NOMO-1 (cell line): ENCODE measurements around the gene BTBD9.

ENCODE experiments used
- DNase-seq, 2 experiments: peaks; one replicate each; lab custom pipeline; 2025; ENCODE audit not compliant: unreplicated experiment in 2 of 2; lab: John Stamatoyannopoulos, UW

Gene BTBD9

GRCh38 chr6:38487423-38487822 is 152.3 kb downstream of the BTBD9 start:
- no peak for DNase-seq

DNA sequence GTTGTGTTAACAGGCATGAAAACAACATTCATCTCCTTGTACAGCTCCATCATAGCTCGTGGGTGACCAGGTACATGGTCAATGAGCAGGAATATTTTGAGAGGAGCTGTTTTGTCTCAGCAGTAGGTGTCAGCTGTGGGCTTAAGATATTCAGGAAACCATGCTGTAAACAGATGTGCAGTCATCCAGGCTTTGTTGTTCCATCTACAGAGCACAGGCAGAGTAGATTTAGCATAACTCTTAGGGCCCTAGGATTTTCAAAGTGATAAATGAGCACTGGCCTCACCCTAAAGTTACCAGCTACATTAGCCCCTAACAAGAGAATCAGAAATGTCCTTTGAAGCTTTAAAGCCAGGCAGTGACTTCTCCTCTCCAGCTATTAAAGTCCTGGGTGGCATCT is 154.2 kb downstream of the BTBD9 start:
- no peak for DNase-seq

- no peak for DNase-seq
These were observed 155.1 kb downstream of the BTBD9 start for GRCh38 chr6:38484656-38485055.

GRCh38 chr6:38483526-38483925 is 156.2 kb downstream of the BTBD9 start:
- DNase-seq = peak; percentile 83 to 88

- DNase-seq = no peak
These were observed 157.3 kb downstream of the BTBD9 start for GRCh38 chr6:38482466-38482865.

DNA sequence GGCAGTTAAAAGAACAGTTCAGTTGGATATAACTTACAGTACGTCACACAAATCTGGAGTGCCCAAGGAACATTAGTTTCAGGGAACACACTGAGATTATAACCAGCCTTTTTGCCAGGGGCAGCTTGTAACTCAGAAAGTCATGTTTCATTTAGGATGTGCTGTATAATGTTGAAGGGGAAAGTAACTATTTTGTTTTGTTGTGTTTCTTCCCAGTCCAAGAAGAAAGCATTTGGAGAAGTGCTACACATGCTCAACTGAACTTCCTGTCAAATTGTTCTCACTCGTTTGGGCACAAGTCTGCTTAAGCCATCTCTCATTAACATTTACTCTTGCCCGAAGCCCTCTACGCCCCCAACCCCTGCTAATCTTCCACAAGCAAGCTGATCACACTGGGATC is 157.9 kb downstream of the BTBD9 start:
- DNase-seq = no peak

DNA sequence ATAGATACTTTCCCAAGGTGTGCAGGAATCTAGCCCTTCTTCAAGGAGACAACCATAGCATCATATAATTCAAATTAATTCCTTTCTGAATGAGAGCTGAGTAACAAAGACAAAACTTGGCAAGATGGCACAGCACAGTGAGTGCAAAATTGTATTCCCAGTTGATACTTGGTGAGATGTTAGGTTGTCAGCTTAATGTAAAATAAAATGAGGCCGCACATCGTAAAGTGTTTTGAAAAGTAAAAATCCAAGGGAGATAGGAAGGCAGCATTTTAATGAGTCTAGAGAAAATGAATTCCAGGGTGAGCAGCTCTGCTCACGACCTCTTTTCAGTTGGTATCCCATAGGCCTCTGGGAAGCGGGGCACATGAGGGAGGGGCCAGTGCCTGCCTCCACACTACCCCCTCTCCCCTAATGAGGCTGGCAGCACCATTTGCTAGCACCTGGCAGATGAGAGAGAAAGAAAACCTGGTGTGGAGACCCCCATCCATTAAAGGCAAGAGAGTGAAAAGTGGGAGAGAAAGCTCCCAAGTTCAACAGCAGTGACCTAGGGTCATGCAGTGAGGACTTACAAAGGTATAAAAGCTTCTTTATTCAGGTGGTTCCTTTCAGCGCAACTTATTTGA is 158.4 kb downstream of the BTBD9 start:
- DNase-seq = no peak

- DNase-seq = no peak
These were observed 159.7 kb downstream of the BTBD9 start for GRCh38 chr6:38480036-38480435.

DNA sequence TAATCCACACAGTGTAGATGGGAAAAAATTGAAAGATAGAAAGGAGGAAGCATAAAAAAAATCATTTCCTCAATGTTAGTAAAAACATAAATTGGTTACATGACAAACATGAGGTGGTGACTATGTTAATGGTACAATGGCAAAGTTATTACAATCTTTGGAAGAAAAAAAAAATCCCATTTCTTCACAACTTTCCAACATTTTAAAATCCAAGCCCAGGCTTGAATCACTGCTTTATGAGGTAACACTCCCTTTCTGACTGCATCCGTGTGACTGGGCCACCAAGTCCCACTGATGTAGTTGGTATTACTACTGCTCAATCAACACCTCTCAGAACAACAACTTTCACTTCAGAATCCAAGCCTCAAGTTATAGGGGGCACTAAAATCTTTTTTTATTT is 160.4 kb downstream of the BTBD9 start:
- no peak for DNase-seq

DNA sequence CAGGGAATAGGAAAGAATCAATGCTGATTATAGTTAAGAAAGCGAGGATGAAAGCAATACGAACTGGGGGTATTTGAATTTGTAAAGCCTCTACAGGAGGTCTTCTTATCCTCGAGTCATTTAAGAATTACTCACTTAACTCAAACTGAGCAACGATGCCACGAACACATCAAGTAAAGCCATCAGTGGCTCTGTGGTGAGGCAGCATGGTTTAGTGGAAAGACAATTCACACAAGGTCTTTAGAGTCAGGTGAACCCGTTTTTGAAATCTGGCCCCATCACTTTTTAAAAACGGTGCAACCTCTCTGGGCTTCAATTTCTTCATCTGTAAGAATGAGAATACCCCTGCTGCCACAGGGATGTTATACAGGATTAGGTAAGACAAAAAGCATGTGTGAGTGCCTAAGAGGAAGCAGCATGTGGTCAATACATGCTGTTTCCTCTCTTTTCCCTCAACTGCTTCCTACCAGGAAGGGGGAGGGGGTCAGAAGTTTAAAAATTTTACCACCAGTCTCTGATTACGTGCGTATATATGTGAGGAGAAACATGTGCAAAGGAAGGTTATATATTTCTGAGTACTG is 162.0 kb downstream of the BTBD9 start:
- peak in 1 of 2 experiments; percentile 17 for DNase-seq

DNA sequence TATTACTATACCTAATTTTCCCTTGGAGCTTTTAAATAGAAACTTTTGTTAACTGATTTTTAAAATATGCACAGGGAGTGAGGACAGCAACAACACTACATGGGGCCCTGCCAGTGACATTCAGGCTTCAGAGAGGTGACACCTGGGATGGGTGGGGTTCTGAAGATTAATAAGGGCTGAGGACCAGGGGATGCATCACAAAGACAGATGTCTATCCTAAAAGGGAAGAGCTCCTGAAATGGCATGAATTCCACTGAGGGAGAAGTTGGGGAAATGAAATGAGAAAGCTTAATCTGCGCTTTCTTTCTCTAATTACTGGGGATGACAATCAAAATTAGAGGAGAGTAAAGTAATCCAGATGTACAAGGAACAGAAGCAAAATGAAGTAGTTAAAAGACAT is 162.8 kb downstream of the BTBD9 start:
- no peak for DNase-seq

DNA sequence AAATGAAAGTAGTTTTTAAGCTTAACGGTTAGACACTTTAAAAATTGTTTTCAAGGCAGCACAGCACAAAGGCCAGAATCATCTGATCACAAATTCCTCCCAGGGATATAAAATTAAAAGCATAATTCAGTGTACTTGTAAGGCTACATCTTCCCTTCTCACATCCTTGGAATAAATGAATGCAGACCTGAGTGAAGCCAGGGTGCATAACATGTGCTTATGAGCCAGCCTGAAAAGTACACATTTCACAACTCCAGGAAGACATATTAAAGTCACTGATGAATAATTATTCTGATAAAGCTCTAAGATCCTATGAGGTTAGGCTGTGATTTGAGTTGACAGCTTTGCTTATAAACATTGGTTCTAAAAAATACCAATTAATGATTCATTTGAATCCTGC is 163.6 kb downstream of the BTBD9 start:
- no peak for DNase-seq

DNA sequence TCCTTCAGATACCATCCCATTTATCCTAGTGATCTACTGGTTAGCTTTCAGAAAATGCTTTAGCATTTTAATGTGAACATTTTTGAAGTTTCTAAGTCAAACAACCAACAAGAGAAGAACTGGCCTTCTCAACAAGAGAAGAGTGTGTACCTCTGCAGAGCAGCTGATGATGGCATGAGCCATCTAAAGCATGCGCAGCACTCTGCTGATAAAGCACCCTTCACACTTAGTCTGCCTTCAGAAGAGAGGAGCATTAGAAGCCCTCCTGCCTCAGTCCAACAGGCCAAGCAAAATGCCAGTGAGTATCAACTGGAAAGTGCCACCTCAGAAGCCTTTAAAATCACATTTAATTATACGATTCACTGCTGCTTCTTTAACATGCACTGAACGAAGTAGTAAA is 169.2 kb downstream of the BTBD9 start:
- no peak for DNase-seq

GRCh38 chr6:38467566-38467965 is 172.2 kb downstream of the BTBD9 start:
- DNase-seq = no peak

GRCh38 chr6:38460186-38460585 is 179.5 kb downstream of the BTBD9 start:
- no peak for DNase-seq

GRCh38 chr6:38459291-38459690 is 180.4 kb downstream of the BTBD9 start:
- DNase-seq = no peak

GRCh38 chr6:38453861-38454260 is 185.9 kb downstream of the BTBD9 start:
- DNase-seq = no peak

DNA sequence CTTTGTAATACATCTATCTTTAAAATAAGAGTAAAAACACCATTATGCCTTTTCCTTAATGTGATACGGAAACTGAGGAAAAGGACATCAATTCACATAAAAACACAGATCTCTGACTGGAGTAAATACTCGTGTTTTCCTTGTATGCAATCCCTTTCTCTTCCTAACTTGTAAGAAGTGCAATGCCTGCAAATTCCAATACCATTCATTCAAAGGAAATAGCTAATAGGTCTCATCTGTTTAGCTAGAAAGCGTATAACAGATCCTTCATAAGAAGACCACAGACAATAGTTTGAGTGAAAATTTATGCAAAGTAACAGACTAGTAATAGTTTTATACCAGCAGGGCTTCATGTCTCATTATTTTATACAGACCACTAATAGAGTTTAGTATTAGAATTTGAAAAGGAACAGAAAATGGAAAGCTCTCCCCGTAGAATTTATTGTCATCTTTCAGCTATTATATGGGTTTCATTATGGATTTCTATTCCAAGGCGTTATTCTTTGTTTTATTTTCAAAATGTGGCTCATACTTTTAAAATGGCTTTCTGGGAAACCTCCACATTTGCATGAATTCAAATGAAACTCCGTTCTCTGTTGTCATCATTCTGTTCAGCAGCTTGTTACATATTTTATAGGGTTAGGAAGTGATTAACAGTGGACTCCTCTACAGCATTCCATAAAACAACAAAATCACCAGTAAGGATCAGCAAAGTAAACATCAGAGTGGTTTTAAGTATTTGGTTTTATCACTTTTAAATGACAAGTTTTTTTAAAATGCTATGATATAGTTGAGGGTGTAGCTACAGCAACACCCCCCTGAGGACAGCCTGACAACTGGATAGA is 186.7 kb downstream of the BTBD9 start:
- no peak for DNase-seq

GRCh38 chr6:38450717-38451116 is 189.0 kb downstream of the BTBD9 start:
- no peak for DNase-seq

DNA sequence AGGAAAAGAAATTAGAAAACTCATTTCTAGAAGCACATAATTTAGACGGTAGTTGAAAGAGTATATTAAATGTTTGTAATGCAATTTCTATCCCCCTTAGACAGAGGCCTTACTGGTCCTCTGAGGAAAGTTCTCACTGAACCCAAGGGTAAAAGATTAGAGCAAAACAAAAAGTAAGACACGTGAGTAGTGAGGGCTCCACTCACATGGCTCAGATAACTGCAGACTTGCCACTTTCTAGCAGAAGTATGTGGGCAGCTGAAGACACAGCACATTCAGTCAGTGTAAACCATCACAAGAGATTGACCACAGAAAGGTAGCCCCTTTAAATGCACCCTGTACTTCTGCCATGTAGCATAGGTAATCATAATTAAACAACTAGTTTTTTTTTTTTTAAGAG is 193.8 kb downstream of the BTBD9 start:
- DNase-seq = no peak

GRCh38 chr6:38445336-38445735 is 194.4 kb downstream of the BTBD9 start:
- DNase-seq = no peak
